Upper lobe of left lung (tissue), 4 donors: Measurements from ENCODE around the gene ABCC4.

Source experiments
- EP300 ChIP-seq, 4 donors: sonication (generic); formaldehyde crosslinking; IDR thresholded peaks; one replicate each; pipeline ENCODE4 v1.5.1; 2017; ENCODE audit warnings: antibody characterized with exemption in 4 of 4, control low read depth in 2 of 4
- POLR2A ChIP-seq, 4 donors: fragments of 450-650 bp; IDR thresholded peaks; one replicate each; pipeline ENCODE4 v1.5.1; 2016 to 2017; ENCODE audit warnings: antibody characterized with exemption in 4 of 4, mild to moderate bottlenecking in 2 of 4
- POLR2AphosphoS5 ChIP-seq, 2 donors: sonication (generic); formaldehyde crosslinking; IDR thresholded peaks; one replicate each; pipeline ENCODE4 v1.5.1; 2017; ENCODE audit warnings: antibody characterized with exemption in 2 of 2
- TF ChIP-seq, protein P1 (sequence below), 6 experiments: fragments of 450-650 bp in 4 of 6; fragments of 200-600 bp in 2 of 6; sonication (generic) in 2 of 6; IDR thresholded peaks; one replicate each; pipeline ENCODE4 v1.5.1; 2016 to 2019; ENCODE audit warnings: antibody characterized with exemption in 6 of 6

DNA sequence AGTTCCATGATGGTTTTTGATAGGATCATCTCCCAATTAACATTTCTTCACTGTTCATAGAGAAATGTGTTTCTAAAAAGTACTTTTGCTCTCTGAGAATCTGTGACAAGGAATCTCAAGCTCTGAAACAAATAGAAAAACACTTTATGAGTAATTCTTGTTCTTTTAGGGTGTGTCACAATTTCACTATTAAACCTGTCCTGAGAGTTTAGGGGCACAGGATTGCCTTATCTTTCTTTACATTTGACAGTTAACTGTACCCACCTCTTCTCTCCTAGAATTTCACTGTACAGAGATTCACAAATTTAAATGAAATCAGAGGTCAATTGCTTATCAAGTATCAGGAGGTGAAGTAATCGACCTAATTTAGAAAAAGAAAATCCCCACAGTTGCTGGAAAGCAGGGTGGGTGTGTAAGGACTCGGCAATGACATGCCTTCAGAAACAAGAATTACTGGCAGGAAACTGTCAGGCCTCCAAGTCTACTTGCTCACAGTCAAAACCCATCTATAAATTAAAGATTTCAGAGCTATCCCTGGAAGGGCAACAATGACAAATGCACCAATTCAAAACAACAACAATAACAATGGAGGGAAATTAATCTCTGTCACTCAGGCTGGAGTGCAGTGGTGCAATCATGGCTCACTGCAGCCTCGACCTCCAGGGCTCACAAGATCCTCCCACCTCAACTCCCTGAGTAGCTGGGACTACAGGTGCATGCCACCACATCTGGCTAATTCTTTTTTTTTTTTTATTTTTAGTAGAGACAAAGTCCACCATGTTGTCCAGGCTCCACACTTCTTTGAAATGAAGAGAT, 250.2 kb downstream of the ABCC4 start:
- TF ChIP-seq, protein P1, sequence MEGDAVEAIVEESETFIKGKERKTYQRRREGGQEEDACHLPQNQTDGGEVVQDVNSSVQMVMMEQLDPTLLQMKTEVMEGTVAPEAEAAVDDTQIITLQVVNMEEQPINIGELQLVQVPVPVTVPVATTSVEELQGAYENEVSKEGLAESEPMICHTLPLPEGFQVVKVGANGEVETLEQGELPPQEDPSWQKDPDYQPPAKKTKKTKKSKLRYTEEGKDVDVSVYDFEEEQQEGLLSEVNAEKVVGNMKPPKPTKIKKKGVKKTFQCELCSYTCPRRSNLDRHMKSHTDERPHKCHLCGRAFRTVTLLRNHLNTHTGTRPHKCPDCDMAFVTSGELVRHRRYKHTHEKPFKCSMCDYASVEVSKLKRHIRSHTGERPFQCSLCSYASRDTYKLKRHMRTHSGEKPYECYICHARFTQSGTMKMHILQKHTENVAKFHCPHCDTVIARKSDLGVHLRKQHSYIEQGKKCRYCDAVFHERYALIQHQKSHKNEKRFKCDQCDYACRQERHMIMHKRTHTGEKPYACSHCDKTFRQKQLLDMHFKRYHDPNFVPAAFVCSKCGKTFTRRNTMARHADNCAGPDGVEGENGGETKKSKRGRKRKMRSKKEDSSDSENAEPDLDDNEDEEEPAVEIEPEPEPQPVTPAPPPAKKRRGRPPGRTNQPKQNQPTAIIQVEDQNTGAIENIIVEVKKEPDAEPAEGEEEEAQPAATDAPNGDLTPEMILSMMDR (IDR thresholded peaks at IDR 0.05): no peak
- TF ChIP-seq POLR2A (IDR thresholded peaks at IDR 0.05) (no peak), POLR2AphosphoS5 (IDR thresholded peaks at IDR 0.05) (no peak), EP300 (IDR thresholded peaks at IDR 0.05) (no peak)
